Measurements from ENCODE around the gene SENP3. TPM values are rescaled to one million over a fixed set of nuclear protein-coding genes. Genes with fewer than 3 reads are reported as not detected.

Gene SENP3
- total and polyA plus RNA-seq, 2 of the 4 experiments (the other 2 are of a cell fraction) = 82.4 to 120 TPM

DNA sequence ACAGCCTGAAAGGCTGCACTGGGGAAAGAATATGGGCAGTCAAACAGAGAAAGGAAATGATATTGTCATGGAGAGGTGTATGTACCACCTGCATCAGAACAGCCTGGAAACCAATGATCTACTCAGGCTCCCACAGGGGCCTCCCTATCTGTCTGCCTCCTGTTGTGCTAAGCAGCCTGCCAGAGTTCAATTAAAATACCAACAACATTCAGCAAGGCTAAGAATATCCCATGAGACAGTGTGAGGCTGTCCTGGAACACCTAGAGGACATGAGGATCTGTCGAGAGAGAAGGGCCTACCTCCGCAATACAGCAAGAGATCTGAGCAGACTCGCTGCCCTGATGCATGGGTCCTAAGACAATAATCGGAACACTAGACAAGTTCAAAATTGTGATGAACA, 44.6 kb downstream of the SENP3 start:
- in situ Hi-C loops (cut with MboI; ENCODE audit: low sequenced_read_pairs) (no loop called here), dilution Hi-C loops (cut with HindIII; ENCODE audit: low sequenced_read_pairs, unreplicated experiment) (no loop called here)
- no CpG with 5 or more reads among the region's 4 CpGs for WGBS, 2 experiments (ENCODE audit: extremely low coverage in 2 of 2, insufficient read length in 1 of 2)

More for the DNA sequence above, 44.6 kb downstream of the SENP3 start:
- no peak overlapping the region for H3K27ac ChIP-seq (ENCODE audit: insufficient read depth, low read length)
- POLR2A ChIA-PET (ENCODE audit: unreplicated experiment) = interaction anchor here (1.0 kb wide), 1 partner anchor 28 kb away, joined by 3 read pairs; no protein-coding TSS in a partner anchor
- intact Hi-C loops (cut with micrococcal nuclease) = no loop called here
- BruUV-seq (replicated peaks) = no TSS peak
- H4K20me1 ChIP-seq (ENCODE audit: insufficient read depth, low read length) = peaks cover 37% of the 10 kb centered on the region
- H3K4me2 ChIP-seq (ENCODE audit: low read depth, low read length) = no peak overlapping the region
- H2BK5ac ChIP-seq (ENCODE audit: low read depth, low read length, poor library complexity, severe bottlenecking) = no peak overlapping the region
- H2AK9ac ChIP-seq (replicated peaks; ENCODE audit: low read depth, low read length, poor library complexity) = no peak overlapping the region
- no peak overlapping the region for H3K18ac ChIP-seq (ENCODE audit: low read depth, low read length)
- H3K23ac ChIP-seq (ENCODE audit: low read depth, low read length) = no peak overlapping the region
- H3K14ac ChIP-seq (replicated peaks; ENCODE audit: low read depth, low read length) = no peak overlapping the region
- no peak overlapping the region for H3K4ac ChIP-seq (ENCODE audit: low read depth, low read length)
- no peak overlapping the region for H4K8ac ChIP-seq (ENCODE audit: low read depth in 2 of 2, low read length in 2 of 2)
- DNase-seq (no peak), ATAC-seq (ENCODE audit: low read depth) (no peak)
- no peak overlapping the region for H2AK5ac ChIP-seq (ENCODE audit: low read depth, low read length)
- no peak overlapping the region for H2BK20ac ChIP-seq (ENCODE audit: low read depth, low read length)
- no peak overlapping the region for H3K56ac ChIP-seq (ENCODE audit: extremely low read depth, insufficient read depth, low read length)
- H3K9me3 ChIP-seq (ENCODE audit: control insufficient read depth, insufficient read depth, low read length) = no peaks in the 10 kb centered on the region
- H2BK15ac ChIP-seq (ENCODE audit: low read depth, low read length) = no peak overlapping the region
- TF ChIP-seq RAD21 (IDR thresholded peaks at IDR 0.05; ENCODE audit: low read length) = no peak
- TF ChIP-seq CTCF (conservative IDR thresholded peaks at IDR 0.05; ENCODE audit: low read depth, low read length) = no peak
- TF ChIP-seq CHD1 (IDR thresholded peaks at IDR 0.05; ENCODE audit: low read depth, low read length) = no peak
- no peak overlapping the region for H2BK120ac ChIP-seq (ENCODE audit: low read depth, low read length)
- H3K79me1 ChIP-seq (ENCODE audit: low read depth in 1 of 2, low read length in 2 of 2) = peaks cover 46 to 54% of the 10 kb centered on the region in 2 experiments
- H3K27me3 ChIP-seq (ENCODE audit: control insufficient read depth, insufficient read depth, low read length) = no peaks in the 10 kb centered on the region
- no peak overlapping the region for H3K4me3 ChIP-seq (ENCODE audit: insufficient read depth, low read depth, low read length)
- no peak overlapping the region for H3K9ac ChIP-seq (ENCODE audit: low read depth, low read length)
- CTCF ChIA-PET = no interaction called here
- H3K4me1 ChIP-seq (ENCODE audit: control insufficient read depth, insufficient read depth, low read length) = peaks cover 2% of the 10 kb centered on the region; the same call in 1 of the 2 replicates
- H2AFZ ChIP-seq (replicated peaks; ENCODE audit: low read length, poor library complexity) = no peak overlapping the region
- peaks cover 7% of the 10 kb centered on the region; the same call in 1 of the 2 replicates for H3K9me1 ChIP-seq (ENCODE audit: insufficient read depth, low read length)
- no peak overlapping the region for H4K5ac ChIP-seq (ENCODE audit: low read depth, low read length)
- no peak overlapping the region for H4K91ac ChIP-seq (ENCODE audit: insufficient read depth, low read depth, low read length)
- H3K36me3 ChIP-seq (ENCODE audit: control insufficient read depth, insufficient read depth, low read length) = peaks cover 38% of the 10 kb centered on the region

Measured in IMR-90 (cell line).